ENCODE data around the gene CACNA2D1. TPM values are rescaled to one million over a fixed set of nuclear protein-coding genes. Genes with fewer than 3 reads are reported as not detected.
A peak's percentile ranks its signal among the peaks of the same experiment; 100 is the strongest.

The CACNA2D1 gene
- total and polyA plus RNA-seq, 4 donors, result 1.1 to 33.4 (median 6.5) TPM

DNA sequence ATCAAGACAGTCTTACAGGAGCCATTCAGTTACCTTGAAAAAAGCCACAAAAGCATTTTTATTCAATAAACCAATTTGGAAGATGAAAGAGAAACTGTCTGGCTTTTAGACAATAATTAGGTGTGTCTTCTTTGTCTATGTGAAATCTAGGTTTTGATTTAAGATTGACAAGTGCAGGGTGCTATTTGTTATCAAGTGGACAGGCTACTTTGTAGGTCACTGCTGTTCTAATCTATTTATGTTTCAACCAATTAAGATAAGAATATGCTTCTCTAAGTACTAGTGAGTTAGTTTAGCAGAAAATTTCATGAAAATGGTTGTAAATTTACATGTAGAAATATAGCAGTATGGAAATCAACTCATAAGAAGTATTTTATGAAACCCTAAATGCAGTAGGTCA is 177.5 kb downstream of the CACNA2D1 start:
- H3K27me3 ChIP-seq (ENCODE audit: control insufficient read depth in 3 of 3, insufficient read depth in 3 of 3, low read length in 2 of 3), result no peaks in the 10 kb centered on the region
- no peak overlapping the region for H3K4me3 ChIP-seq
- DNase-seq (no peak), ATAC-seq (ENCODE audit: insufficient read depth, low FRiP score) (no peak)
- H3K4me1 ChIP-seq (ENCODE audit: control insufficient read depth in 5 of 5, insufficient read depth in 5 of 5, low read length in 5 of 5), result peaks cover 0 to 20% (median 1%) of the 10 kb centered on the region in 5 donors
- TF ChIP-seq, protein P1, sequence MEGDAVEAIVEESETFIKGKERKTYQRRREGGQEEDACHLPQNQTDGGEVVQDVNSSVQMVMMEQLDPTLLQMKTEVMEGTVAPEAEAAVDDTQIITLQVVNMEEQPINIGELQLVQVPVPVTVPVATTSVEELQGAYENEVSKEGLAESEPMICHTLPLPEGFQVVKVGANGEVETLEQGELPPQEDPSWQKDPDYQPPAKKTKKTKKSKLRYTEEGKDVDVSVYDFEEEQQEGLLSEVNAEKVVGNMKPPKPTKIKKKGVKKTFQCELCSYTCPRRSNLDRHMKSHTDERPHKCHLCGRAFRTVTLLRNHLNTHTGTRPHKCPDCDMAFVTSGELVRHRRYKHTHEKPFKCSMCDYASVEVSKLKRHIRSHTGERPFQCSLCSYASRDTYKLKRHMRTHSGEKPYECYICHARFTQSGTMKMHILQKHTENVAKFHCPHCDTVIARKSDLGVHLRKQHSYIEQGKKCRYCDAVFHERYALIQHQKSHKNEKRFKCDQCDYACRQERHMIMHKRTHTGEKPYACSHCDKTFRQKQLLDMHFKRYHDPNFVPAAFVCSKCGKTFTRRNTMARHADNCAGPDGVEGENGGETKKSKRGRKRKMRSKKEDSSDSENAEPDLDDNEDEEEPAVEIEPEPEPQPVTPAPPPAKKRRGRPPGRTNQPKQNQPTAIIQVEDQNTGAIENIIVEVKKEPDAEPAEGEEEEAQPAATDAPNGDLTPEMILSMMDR (IDR thresholded peaks at IDR 0.05; ENCODE audit: control extremely low read depth, extremely low read depth), result no peak
- H3K9me3 ChIP-seq (ENCODE audit: control insufficient read depth in 4 of 4, insufficient read depth in 3 of 4, low read length in 3 of 4), result no peaks in the 10 kb centered on the region
- H3K9ac ChIP-seq (ENCODE audit: insufficient read depth in 1 of 2, low read length in 2 of 2), result no peak overlapping the region
- no peaks in the 10 kb centered on the region for H3K36me3 ChIP-seq (ENCODE audit: control insufficient read depth in 4 of 4, insufficient read depth in 4 of 4, low read length in 4 of 4)
- H3K27ac ChIP-seq (ENCODE audit: low read depth in 1 of 2, low read length in 1 of 2), result no peak overlapping the region

- TF ChIP-seq, protein P1 (IDR thresholded peaks at IDR 0.05; ENCODE audit: control extremely low read depth, extremely low read depth), result no peak
- WGBS, 2 donors, result 86 to 87% methylated on average over 3 of the region's 3 CpGs
- DNase-seq (peak in 1 of 3 donors; percentile 15), ATAC-seq (ENCODE audit: insufficient read depth, low FRiP score) (no peak)
- H3K9me3 ChIP-seq (ENCODE audit: control insufficient read depth in 4 of 4, insufficient read depth in 3 of 4, low read length in 3 of 4), result no peaks in the 10 kb centered on the region
- H3K27ac ChIP-seq (ENCODE audit: low read depth in 1 of 2, low read length in 1 of 2), result no peak overlapping the region
- H3K4me3 ChIP-seq, result no peak overlapping the region
- no peak overlapping the region for H3K9ac ChIP-seq (ENCODE audit: insufficient read depth in 1 of 2, low read length in 2 of 2)
- H3K27me3 ChIP-seq (ENCODE audit: control insufficient read depth in 3 of 3, insufficient read depth in 3 of 3, low read length in 2 of 3), result no peaks in the 10 kb centered on the region
- no peaks in the 10 kb centered on the region for H3K36me3 ChIP-seq (ENCODE audit: control insufficient read depth in 4 of 4, insufficient read depth in 4 of 4, low read length in 4 of 4)
- peaks cover 0 to 20% (median 1%) of the 10 kb centered on the region in 5 donors for H3K4me1 ChIP-seq (ENCODE audit: control insufficient read depth in 5 of 5, insufficient read depth in 5 of 5, low read length in 5 of 5)
Measured at GRCh38 chr7:82264783-82265305, 178.7 kb downstream of the CACNA2D1 start.

GRCh38 chr7:82263920-82264782 is 179.4 kb downstream of the CACNA2D1 start:
- ATAC-seq (ENCODE audit: insufficient read depth, low FRiP score) (no peak), DNase-seq (peak in 2 of 3 donors; percentile 80 to 85)
- Histone ChIP-seq H3K27me3 (ENCODE audit: control insufficient read depth in 3 of 3, insufficient read depth in 3 of 3, low read length in 2 of 3) (no peaks in the 10 kb centered on the region), H3K9me3 (ENCODE audit: control insufficient read depth in 4 of 4, insufficient read depth in 3 of 4, low read length in 3 of 4) (no peaks in the 10 kb centered on the region), H3K9ac (ENCODE audit: insufficient read depth in 1 of 2, low read length in 2 of 2) (no peak overlapping the region), H3K4me1 (ENCODE audit: control insufficient read depth in 5 of 5, insufficient read depth in 5 of 5, low read length in 5 of 5) (peaks cover 0 to 20% (median 1%) of the 10 kb centered on the region in 5 donors), H3K36me3 (ENCODE audit: control insufficient read depth in 4 of 4, insufficient read depth in 4 of 4, low read length in 4 of 4) (no peaks in the 10 kb centered on the region), H3K4me3 (no peak overlapping the region), H3K27ac (ENCODE audit: low read depth in 1 of 2, low read length in 1 of 2) (no peak overlapping the region)
- WGBS, 2 donors, result 63 to 68% methylated on average over 3 of the region's 3 CpGs
- TF ChIP-seq, protein P1 (IDR thresholded peaks at IDR 0.05; ENCODE audit: control extremely low read depth, extremely low read depth), result no peak

All from lung (tissue), 12 donors.